ENCODE results near the gene NPR3.

Gene NPR3

GRCh38 chr5:32710550-32711361 is at the start of gene NPR3:
NPR3 (plus strand) TSS chr5:32711321; CDS start chr5:32711777, 456 bp downstream.
- peak; percentile 53 to 62 for DNase-seq

- no peak for DNase-seq
Observed at GRCh38 chr5:32664523-32664922, 46.6 kb upstream of the NPR3 start.

DNA sequence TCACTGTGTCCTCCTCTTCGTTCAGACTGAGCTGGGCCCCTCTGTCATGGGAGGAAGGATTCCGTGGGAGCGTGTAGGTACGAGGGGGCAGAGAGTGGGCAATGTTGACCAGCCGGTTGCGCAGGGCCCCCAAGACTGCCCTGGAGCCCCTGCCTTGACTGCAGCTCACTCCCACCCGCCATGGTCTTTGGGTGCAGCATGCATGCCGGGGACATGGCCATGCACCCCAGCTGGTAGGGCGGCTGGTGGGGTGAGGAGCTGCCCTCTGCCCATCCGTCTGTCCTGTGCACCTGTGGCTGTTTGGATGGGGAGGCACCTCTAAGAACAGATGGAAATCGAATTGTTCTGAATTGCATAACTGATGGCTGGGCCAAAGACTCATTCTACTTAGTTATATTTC is 42.6 kb upstream of the NPR3 start:
- DNase-seq, result no peak

DNA sequence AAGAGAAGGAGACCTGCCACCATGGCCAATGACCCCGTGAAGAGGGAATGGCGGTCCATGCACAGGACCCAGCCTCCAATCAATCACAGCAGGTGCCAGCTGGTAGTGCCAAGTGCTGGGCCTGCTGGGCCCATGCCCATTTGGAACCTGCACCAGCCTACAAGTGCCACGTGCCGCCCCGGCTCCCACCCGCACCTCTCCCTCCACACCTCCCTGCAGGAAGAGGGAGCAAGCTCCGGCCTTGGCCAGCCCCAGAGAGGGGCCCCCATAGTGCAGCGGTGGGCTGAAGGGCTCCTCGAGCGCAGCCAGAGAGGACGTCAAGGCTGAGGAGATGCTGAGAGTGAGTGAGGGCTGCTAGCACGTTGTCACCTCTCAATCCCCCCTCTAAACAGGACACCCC is 37.8 kb upstream of the NPR3 start:
- no peak for DNase-seq

GRCh38 chr5:32677023-32677422 is 34.1 kb upstream of the NPR3 start:
- DNase-seq, result no peak

DNA sequence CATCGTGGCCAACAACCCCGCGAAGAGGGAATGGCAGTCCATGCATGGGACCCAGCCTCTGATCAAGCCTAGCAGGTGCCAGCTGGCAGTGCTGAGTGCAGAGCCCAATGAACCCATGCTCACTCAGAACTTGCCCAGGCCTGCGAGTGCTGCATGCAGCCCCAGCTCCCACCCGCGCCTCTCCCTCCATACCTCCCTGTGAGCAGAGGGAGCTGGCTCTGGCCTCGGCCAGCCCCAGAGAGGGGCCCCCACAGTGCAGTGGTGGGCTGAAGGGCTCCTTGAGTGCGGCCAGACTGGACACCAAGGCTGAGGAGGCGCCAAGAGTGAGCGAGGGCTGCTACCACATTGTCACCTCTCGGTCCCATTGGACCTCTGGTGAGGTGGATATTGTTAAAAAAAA is 32.6 kb upstream of the NPR3 start:
- DNase-seq, result no peak

- no peak for DNase-seq
Observed at GRCh38 chr5:32679218-32679617, 31.9 kb upstream of the NPR3 start.

GRCh38 chr5:32680183-32680582 is 30.9 kb upstream of the NPR3 start:
- DNase-seq, result no peak

DNA sequence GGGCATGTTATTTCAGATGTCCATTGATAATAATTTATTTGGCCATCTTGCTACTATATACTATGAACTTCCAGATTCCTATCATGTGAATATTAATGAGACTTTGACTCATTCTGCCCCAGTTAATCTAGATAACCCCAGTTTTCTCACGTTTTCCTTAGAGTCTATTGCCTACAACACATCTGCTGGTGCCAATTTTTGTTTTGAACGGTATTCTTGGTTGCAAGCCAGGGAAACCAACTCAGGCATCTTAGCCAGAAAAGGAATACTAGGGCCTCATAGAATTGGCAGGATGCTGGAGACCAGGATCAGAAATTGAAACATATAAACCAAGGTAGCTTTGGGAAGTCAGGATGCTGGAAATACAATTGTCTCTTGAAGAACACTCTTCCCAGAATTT is 28.0 kb upstream of the NPR3 start:
- DNase-seq, result no peak

DNA sequence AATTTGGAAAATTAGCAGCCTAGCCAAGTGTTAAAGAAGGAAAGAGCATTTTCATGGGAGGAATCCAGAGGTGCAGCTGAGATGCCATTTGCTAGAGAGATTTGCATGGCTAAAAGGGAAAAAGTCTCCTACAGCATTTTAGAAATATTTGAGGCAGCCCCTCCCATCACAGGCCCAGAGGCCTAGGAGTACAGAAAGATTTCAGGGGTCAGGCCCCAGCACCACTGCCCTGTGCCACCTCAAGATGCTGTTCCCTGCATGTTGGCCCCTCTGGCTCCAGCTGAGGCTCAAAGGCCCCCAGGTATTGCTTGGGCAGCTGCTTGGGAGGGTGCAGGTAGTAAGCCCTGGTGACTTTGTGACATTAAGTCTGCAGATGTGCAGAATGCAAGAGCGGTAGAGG is 26.9 kb upstream of the NPR3 start:
- DNase-seq, result no peak

DNA sequence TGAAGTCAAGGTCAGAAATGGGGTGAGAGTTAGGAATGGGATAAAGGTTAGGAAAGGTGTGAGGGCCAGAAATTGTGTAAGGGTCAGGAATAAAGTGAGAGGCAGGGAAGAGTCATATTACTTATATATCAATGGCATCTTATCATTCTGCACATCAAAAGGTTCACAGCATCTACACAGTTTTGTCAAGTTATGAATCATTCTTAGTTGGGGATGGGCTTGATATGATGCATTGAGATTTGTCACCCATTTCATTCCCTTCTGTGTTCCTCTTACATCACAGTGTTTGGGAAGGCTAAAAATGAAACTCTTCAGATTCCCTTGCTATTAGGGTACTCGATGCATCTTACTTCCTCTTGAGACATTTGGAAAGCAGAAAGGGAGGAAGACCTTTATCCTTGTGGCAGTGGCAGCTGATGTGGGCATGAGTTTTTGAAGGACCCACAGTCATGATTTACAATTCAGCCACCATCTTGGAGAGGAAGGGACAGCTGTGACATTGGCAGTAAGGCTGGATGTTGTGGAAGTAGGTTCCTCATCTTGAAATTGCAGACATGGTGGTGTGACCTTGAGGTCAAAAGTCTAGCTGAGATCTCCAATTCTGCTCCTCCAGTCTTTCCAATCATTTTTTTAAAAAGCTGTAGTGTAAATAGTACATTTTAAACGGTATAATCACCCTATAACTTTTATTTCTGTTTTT is 24.2 kb upstream of the NPR3 start:
- DNase-seq, result no peak

- DNase-seq, result no peak
Observed at GRCh38 chr5:32687499-32687831, 23.7 kb upstream of the NPR3 start.

DNA sequence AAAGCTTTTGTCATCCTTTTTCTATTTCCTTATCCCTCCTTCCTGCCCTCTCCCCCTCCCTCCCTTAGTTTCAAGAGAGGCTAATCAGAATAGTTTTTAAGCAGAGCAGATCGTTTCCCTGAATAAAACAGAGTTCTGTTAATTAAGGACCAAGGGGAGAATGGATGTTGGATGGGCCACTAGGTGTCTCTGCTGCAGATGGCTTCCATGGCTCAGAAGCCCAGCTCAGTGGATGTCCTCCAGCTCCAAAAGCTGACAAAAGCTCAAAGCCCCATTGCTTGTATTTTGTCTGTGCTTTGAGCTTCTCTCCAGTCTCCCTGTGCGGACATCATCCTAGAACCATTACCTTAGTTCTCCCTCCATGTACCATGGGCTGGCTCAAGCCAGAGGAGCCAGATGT is 21.0 kb upstream of the NPR3 start:
- peak; percentile 9 to 16 for DNase-seq

DNA sequence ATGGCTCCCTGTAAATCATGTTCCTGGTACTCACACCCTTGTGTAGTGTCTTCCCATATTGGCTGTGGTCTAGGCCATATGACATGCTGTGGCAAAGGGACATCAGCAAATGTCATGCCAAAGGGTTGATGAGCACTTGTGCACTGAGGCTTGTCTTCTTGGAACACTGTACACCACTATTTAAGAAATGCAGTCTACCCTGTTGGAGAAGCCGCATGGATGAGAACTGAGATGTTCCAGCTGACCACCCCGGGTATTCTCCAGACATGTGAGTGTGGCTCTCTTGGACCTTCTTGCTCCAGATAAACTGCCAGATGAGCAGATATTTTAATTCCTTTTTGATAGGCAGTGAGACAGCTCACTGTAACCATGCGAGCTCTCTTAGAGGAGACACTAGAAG is 20.5 kb upstream of the NPR3 start:
- DNase-seq, result no peak

GRCh38 chr5:32692036-32692746 is 18.9 kb upstream of the NPR3 start:
- DNase-seq, result no peak

GRCh38 chr5:32703957-32704356 is 7.2 kb upstream of the NPR3 start:
- no peak for DNase-seq

DNA sequence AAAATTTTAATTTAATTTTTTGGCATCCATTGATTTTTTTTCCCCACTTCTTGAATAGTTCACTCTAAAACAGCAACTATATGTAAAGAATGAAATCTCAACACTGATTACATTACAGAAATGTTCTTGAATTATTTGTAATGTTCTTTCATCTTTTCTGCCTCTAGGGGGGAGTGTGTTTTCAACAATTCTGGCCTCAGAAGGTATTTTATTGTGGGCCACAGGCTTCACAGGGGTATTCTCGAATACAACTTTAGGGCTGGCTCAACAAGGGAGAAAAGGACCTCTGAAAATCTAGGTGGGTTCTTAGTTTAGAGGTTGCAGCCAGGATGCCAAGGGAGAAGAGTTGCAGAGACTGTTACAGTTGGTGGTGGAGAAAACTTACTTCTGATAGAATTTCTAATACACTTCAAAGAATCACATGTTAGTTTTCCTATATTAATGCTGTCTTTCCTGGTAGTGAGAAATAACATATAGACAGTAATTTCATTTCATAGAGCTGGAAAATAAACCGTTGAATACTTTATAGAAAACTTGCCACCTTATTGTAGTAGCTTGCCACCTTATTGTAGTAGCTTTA is 3.6 kb upstream of the NPR3 start:
- DNase-seq, result peak; percentile 55 to 82

DNA sequence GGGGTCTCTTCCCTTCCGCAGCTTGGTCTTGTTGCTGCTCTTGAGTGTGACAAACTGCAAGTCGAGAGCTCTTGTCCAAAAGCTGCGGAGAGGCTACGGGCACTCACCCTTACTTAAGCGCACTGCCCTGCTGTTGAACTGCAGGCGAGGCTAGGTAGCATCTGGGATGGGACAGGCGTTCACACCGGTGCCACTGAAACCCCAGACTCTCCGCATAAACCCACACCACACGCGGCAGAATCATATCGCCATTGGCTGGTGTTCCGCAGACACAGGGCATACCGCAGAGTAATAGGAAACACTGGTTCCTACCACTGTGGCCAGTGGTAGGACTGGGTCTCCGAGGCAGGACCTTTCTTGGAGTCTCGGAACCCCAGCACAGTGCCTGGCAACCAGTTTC is 2.2 kb upstream of the NPR3 start:
- DNase-seq, result no peak

DNA sequence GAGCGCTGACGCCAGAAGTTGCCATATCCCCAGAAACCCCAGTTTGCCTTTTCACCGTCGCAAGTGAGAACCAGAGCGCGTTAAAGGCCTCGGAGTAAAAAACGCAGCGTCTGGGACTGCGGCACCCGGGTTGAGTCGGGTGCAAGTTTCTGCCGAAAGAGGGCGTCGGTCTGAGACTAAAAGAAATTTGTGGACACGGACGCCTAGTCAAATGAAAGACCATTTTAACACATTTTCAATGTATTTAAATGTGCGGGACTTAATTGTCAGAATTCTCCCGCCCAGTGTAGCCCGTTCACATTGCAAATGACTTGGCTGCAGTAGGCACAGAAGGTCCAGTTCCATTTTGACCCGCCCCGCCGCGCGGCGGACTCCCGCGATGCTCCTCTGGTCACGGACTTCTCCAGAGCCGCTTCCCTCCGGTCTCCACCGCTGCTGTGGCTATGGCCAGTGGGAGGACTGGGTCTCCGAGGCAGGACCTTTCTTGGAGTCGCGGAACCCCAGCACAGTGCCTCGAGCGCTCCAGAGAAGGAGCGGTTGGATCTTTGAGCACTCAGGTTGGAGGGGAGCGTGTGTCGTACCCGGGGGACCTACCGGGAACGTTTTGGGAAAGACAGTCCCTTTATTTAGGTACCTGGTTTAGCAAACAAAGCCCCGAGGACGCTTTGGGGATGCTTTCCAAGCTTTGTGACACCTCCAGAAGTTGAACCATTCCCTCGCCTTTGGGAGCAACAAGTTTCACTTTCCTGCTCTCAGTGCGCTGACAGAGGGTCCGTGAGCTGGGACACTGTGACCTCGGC is 1.2 kb upstream of the NPR3 start:
- peak; percentile 84 to 91 for DNase-seq

DNA sequence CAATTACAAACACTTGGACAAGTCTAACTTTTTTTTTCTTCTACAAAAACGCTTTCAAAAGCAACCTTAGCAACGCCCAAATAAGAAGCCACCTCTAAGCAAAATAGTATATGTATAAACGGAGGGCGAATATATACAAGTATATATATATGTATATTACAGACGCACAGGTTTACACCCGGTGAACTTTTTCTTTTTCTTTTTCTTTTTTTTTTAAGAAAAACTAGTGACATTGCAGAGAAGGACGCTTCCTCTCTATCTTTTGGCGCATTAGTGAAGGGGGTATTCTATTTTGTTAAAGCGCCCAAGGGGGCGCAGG is 200 bp downstream of the NPR3 start:
- peak; percentile 58 to 62 for DNase-seq

GRCh38 chr5:32711681-32712480 is 760 bp downstream of the NPR3 start:
- no peak for DNase-seq

All from Kasumi-1 (cell line).